Heart left ventricle (tissue), 16 donors: ENCODE data around the gene ZBTB5. TPM values are rescaled to one million over a fixed set of nuclear protein-coding genes. Genes with fewer than 3 reads are reported as not detected.

ENCODE experiments used
- ATAC-seq, 4 donors: fragments of 200-7000 bp; cut with Tn5 transposase; one replicate each; pipeline ENCODE4 v1.9.1; 2020 to 2022; ENCODE audit warnings: moderate library complexity in 4 of 4, mild to moderate bottlenecking in 3 of 4, moderate number of reproducible peaks in 1 of 4
- DNase-seq, 5 donors: peaks; one replicate each; pipeline ENCODE4 v3.0.0-alpha.2; 2020
- H3K27ac ChIP-seq, 12 donors: fragments of 200-600 bp; sonication (generic) in 4 of 12; one replicate each; pipeline versions ENCODE4 v1.5.0 to v1.8.0; 2016 to 2022; ENCODE audit warnings: mild to moderate bottlenecking in 2 of 12
- H3K27me3 ChIP-seq, 9 donors: fragments of 200-600 bp; sonication (generic) in 2 of 9; one replicate each; pipeline versions ENCODE4 v1.5.1 to v1.8.0; 2016 to 2022; ENCODE audit warnings: mild to moderate bottlenecking in 3 of 9
- H3K36me3 ChIP-seq, 9 donors: fragments of 200-600 bp; sonication (generic) in 2 of 9; one replicate each; pipeline versions ENCODE4 v1.5.0 to v1.8.0; 2018 to 2022; ENCODE audit warnings: mild to moderate bottlenecking in 2 of 9
- H3K4me1 ChIP-seq, 12 donors: fragments of 200-600 bp; sonication (generic) in 4 of 12; one replicate each; pipeline versions ENCODE4 v1.5.0 to v1.8.0; 2016 to 2022; ENCODE audit warnings: mild to moderate bottlenecking in 3 of 12
- H3K4me3 ChIP-seq, 12 donors: fragments of 200-600 bp; sonication (generic) in 4 of 12; one replicate each; pipeline versions ENCODE4 v1.5.0 to v1.8.0; 2017 to 2022; ENCODE audit warnings: mild to moderate bottlenecking in 9 of 12, moderate library complexity in 4 of 12
- H3K9me3 ChIP-seq, 12 donors: fragments of 200-600 bp; sonication (generic) in 4 of 12; one replicate each; pipeline versions ENCODE4 v1.5.0 to v1.8.0; 2016 to 2022; ENCODE audit warnings: mild to moderate bottlenecking in 1 of 12
- CTCF ChIP-seq, 12 donors: fragments of 200-600 bp; sonication (generic) in 4 of 12; IDR thresholded peaks; one replicate each; pipeline versions ENCODE4 v1.5.0 to v1.8.0; 2018 to 2022; ENCODE audit warnings: antibody characterized with exemption in 12 of 12, mild to moderate bottlenecking in 5 of 12
- POLR2A ChIP-seq, 2 donors: fragments of 450-650 bp; IDR thresholded peaks; one replicate each; pipeline ENCODE4 v1.6.1; 2017; ENCODE audit warnings: antibody characterized with exemption in 2 of 2, mild to moderate bottlenecking in 2 of 2, moderate library complexity in 2 of 2
- WGBS, 4 donors: extraction: QIAGEN DNeasy Blood & Tissue Kit in 2 of 4; methylation state at CpG; one replicate each; pipeline versions ENCODE4 v1.1.5 to v1.1.7; 2013 to 2018; 5-methylcytosine and 5-hydroxymethylcytosine counted together
- intact Hi-C, 10 donors: fragments of 100-400 bp; cut with DNase I; formaldehyde crosslinking; loops; one replicate each; pipeline versions ENCODE4 v1.11.1 to v1.14.2; 2022
- polyA plus RNA-seq, 2 donors: library from polyadenylated mRNA; stranded (reverse); fragments of 200-250 nt; gene quantifications; one replicate each; pipeline ENCODE4 v1.2.3, GENCODE V29; 2013
- total RNA-seq, 9 donors: library from RNA; depleted of rRNA in 2 of 9; stranded (reverse); fragments of >200 nt in 2 of 9; fragmentation: NEBNext Ultra II Directional in 3 of 9; extraction: Animal tissue kit (Norgen Biotek cat#: 25700) in 3 of 9; gene quantifications; one replicate each; pipeline versions ENCODE4 v1.1.0 to v1.2.4, GENCODE V29; 2016 to 2023
- donor health status: ischemic (EF 13 %, LVEDD 7.1; RV severe dilation, severe dysfunction).
- donor health status: healthy with polysubstance abuse.
- donor health status: DM: no; HTN: yes; CAD: no.
- donor health status: DM: no; HTN: no; CAD: no.
- donor health status: ischemic (EF 25% LVEDD 6.9; RV normal size, moderate dysfunction).
- donor health status: ischemic (EF 25% LVEDD 5.7; RV mildly dilated, moderate dysfunction).
- donor health status: healthy.
- donor health status: DM: yes; HTN: yes; CAD: no.
- donor health status: ischemic (EF 35%, LVEDD 5.7; RV mildly dilated, moderate dysfunction).
- donor health status: nonischemic (EF 11% LVEDD 7.7; RV severe dilation, severe dysfunction).
- donor health status: DM: yes; HTN: yes; CAD: no.
- donor health status: PGD.
- donor health status: ischemic (EF 29% LVEDD 5.4; RV normal size, mild dysfunction).
- donor health status: nonischemic (EF 23%, LVEDD 6.1; RV moderate dilation, normal function).

The ZBTB5 gene
- total and polyA plus RNA-seq, 11 donors = 1.8 to 8.0 (median 6.3) TPM

- Histone ChIP-seq H3K36me3 (peaks cover 0 to 12% (median 0%) of the 10 kb centered on the region in 9 donors), H3K4me3 (no peak overlapping the region), H3K4me1 (peaks cover 0 to 33% (median 28%) of the 10 kb centered on the region in 12 donors), H3K27me3 (no peaks in the 10 kb centered on the region), H3K9me3 (no peaks in the 10 kb centered on the region), H3K27ac (no peak overlapping the region)
- WGBS, 4 donors = 83 to 95% (median 87%) methylated on average over 12 of the region's 12 CpGs
- DNase-seq = no peak
- TF ChIP-seq POLR2A (IDR thresholded peaks at IDR 0.05) (no peak), CTCF (IDR thresholded peaks at IDR 0.05) (no peak)
- intact Hi-C loops = loop anchor here in 6 of 10 donors (5.0 to 10.0 kb wide), 4 partner anchors 42 to 154 kb away; partner anchors contain the start of genes ZBTB5 (in 2 of the 6), FBXO10 (in 1 of the 6) and POLR1E (in 1 of the 6)
- no peak for ATAC-seq
These were observed 44.7 kb downstream of the ZBTB5 start for GRCh38 chr9:37420271-37421215.

- DNase-seq (no peak), ATAC-seq (no peak)
- H3K4me1 ChIP-seq = peaks cover 0 to 31% (median 24%) of the 10 kb centered on the region in 12 donors
- 94 to 99% (median 98%) methylated on average over 5 of the region's 5 CpGs for WGBS, 4 donors
- no peak overlapping the region for H3K4me3 ChIP-seq
- peaks cover 0 to 2% (median 0%) of the 10 kb centered on the region in 9 donors for H3K36me3 ChIP-seq
- intact Hi-C loops = loop anchor here in 3 of 10 donors (2.0 to 10.0 kb wide), 3 partner anchors 48 to 544 kb away; partner anchors contain the start of gene POLR1E (in 1 of the 3)
- no peak overlapping the region for H3K27ac ChIP-seq
- TF ChIP-seq POLR2A (IDR thresholded peaks at IDR 0.05) (no peak), CTCF (IDR thresholded peaks at IDR 0.05) (no peak)
- H3K9me3 ChIP-seq = no peaks in the 10 kb centered on the region
- no peaks in the 10 kb centered on the region for H3K27me3 ChIP-seq
These were observed 46.0 kb downstream of the ZBTB5 start for GRCh38 chr9:37419204-37419603.

- Histone ChIP-seq H3K27me3 (no peaks in the 10 kb centered on the region), H3K4me1 (peaks cover 0 to 20% (median 12%) of the 10 kb centered on the region in 12 donors), H3K36me3 (no peaks in the 10 kb centered on the region), H3K4me3 (no peak overlapping the region), H3K27ac (no peak overlapping the region), H3K9me3 (no peaks in the 10 kb centered on the region)
- intact Hi-C loops = loop anchor here in 3 of 10 donors (2.0 to 10.0 kb wide), 4 partner anchors 49 to 543 kb away; partner anchors contain the start of gene POLR1E (in 1 of the 3)
- DNase-seq = no peak
- TF ChIP-seq CTCF (IDR thresholded peaks at IDR 0.05) (no peak), POLR2A (IDR thresholded peaks at IDR 0.05) (no peak)
- WGBS, 4 donors = 92 to 96% (median 94%) methylated on average over 9 of the region's 9 CpGs
- no peak for ATAC-seq
These were observed 47.2 kb downstream of the ZBTB5 start for GRCh38 chr9:37417857-37418618.
